ENCODE results near the gene CDKN1B. TPM values are rescaled to one million over a fixed set of nuclear protein-coding genes. Genes with fewer than 3 reads are reported as not detected.
A peak's percentile ranks its signal among the peaks of the same experiment; 100 is the strongest.

CDKN1B gene
- total RNA-seq, 1 donor from 2014 or later, result 36.3 TPM

DNA sequence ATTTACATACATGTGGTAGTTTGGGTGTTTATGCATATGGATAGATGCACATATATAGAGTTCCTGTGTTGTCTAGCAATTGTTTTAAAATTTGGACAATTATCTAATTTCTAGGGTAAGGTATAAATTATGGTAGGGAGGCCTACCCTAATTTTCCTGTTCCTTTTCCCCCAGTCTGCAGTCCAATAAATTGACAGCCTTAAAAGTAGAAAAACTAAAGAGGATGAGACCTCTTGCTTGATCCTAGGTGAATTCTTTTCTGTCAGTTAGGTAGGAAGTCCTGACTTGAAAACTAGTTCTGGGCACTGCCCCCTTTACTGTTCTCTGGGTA is 2.1 kb upstream of the CDKN1B start:
- Histone ChIP-seq H3K9me3 (replicated peaks) (no peaks in the 10 kb centered on the region), H3K4me1 (peaks cover 66% of the 10 kb centered on the region), H3K36me3 (peaks cover 15% of the 10 kb centered on the region), H3K27ac (replicated peaks) (peak overlapping the region; percentile 97), H3K27me3 (ENCODE audit: low read depth) (no peaks in the 10 kb centered on the region), H3K4me3 (peak overlapping the region; percentile 76)
- TF ChIP-seq, protein P1, sequence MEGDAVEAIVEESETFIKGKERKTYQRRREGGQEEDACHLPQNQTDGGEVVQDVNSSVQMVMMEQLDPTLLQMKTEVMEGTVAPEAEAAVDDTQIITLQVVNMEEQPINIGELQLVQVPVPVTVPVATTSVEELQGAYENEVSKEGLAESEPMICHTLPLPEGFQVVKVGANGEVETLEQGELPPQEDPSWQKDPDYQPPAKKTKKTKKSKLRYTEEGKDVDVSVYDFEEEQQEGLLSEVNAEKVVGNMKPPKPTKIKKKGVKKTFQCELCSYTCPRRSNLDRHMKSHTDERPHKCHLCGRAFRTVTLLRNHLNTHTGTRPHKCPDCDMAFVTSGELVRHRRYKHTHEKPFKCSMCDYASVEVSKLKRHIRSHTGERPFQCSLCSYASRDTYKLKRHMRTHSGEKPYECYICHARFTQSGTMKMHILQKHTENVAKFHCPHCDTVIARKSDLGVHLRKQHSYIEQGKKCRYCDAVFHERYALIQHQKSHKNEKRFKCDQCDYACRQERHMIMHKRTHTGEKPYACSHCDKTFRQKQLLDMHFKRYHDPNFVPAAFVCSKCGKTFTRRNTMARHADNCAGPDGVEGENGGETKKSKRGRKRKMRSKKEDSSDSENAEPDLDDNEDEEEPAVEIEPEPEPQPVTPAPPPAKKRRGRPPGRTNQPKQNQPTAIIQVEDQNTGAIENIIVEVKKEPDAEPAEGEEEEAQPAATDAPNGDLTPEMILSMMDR (IDR thresholded peaks at IDR 0.05; ENCODE audit: borderline replicate concordance), result no peak
- intact Hi-C loops (cut with micrococcal nuclease), result loop anchor here (10.0 kb wide), 1 partner anchor 150 kb away; the partner anchor contains the start of gene DUSP16
- no peak for DNase-seq

DNA sequence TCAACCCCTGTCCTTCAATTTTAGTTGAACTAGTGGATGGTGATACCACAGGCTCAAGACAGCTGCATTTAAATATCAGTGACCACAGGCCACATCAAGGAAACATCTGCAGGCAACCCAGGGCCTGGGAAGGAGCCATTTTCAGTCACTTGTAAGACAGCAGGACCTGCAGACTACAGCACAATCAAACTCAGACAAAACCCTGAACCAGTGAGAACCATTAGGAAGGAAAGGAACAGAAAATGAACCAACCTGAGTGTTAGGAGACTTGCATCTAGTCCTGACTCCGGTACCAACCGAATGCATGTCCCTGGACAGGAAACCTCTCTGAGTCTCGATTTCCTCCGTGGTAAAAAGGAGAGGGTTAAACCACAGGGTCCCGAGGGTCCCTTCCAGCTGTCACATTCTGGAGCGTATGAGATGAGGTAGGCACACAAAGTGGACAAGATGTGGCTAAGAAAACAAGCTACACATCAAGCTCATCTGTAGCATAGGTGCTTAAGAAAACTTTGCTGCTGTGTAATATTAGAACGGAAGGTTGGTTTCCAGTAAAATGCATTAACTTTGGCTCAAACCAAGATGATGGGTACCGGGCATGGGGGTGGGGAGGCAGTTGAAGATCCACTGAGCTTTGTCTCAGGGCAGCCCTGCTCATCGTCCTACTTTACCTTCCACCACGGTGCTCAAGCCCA is 1.6 kb upstream of the CDKN1B start:
- Histone ChIP-seq H3K4me3 (peak overlapping the region; percentile 76), H3K9me3 (replicated peaks) (no peaks in the 10 kb centered on the region), H3K27ac (replicated peaks) (peak overlapping the region; percentile 97), H3K27me3 (ENCODE audit: low read depth) (no peaks in the 10 kb centered on the region), H3K36me3 (peaks cover 20% of the 10 kb centered on the region), H3K4me1 (peaks cover 71% of the 10 kb centered on the region)
- DNase-seq, result no peak
- intact Hi-C loops (cut with micrococcal nuclease), result loop anchor here (10.0 kb wide), 1 partner anchor 151 kb away; the partner anchor contains the start of gene DUSP16
- TF ChIP-seq, protein P1 (IDR thresholded peaks at IDR 0.05; ENCODE audit: borderline replicate concordance), result no peak

DNA sequence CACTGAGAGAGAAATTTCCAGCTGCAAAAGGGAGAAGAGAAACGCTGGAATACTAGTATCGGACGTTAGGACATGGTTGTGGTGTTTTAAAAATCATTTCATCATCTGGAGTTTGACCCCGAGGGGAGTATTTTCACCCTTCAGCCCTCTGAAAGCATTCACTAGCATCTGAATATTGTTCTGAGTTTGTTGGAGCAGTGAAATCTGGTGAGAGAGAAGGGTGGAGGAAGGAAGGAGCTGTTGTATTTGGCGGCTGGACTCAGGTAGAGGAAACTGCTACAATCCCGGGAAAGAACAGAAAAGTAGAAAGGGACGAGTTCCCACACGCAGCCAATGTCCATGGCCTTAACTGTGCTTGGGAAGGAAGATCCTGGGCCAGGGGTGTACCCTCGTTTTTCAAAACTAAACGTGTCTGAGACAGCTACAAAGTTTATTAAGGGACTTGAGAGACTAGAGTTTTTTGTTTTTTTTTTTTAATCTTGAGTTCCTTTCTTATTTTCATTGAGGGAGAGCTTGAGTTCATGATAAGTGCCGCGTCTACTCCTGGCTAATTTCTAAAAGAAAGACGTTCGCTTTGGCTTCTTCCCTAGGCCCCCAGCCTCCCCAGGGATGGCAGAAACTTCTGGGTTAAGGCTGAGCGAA is 896 bp upstream of the CDKN1B start:
- H3K27me3 ChIP-seq (ENCODE audit: low read depth), result no peaks in the 10 kb centered on the region
- intact Hi-C loops (cut with micrococcal nuclease), result loop anchor here (10.0 kb wide), 1 partner anchor 151 kb away; the partner anchor contains the start of gene DUSP16
- DNase-seq, result no peak
- no peaks in the 10 kb centered on the region for H3K9me3 ChIP-seq (replicated peaks)
- TF ChIP-seq, protein P1 (IDR thresholded peaks at IDR 0.05; ENCODE audit: borderline replicate concordance), result no peak
- H3K4me3 ChIP-seq, result peak overlapping the region; percentile 76
- peaks cover 78% of the 10 kb centered on the region for H3K4me1 ChIP-seq
- H3K36me3 ChIP-seq, result peaks cover 26% of the 10 kb centered on the region
- peak overlapping the region; percentile 97 for H3K27ac ChIP-seq (replicated peaks)

DNA sequence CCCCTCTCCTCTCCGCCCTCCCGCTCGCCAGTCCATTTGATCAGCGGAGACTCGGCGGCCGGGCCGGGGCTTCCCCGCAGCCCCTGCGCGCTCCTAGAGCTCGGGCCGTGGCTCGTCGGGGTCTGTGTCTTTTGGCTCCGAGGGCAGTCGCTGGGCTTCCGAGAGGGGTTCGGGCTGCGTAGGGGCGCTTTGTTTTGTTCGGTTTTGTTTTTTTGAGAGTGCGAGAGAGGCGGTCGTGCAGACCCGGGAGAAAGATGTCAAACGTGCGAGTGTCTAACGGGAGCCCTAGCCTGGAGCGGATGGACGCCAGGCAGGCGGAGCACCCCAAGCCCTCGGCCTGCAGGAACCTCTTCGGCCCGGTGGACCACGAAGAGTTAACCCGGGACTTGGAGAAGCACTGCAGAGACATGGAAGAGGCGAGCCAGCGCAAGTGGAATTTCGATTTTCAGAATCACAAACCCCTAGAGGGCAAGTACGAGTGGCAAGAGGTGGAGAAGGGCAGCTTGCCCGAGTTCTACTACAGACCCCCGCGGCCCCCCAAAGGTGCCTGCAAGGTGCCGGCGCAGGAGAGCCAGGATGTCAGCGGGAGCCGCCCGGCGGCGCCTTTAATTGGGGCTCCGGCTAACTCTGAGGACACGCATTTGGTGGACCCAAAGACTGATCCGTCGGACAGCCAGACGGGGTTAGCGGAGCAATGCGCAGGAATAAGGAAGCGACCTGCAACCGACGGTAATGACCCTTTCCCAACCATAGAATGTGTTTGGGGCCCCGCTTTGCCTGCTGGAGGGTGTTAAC is 615 bp downstream of the CDKN1B start:
- H3K27ac ChIP-seq (replicated peaks), result peak overlapping the region; percentile 97
- TF ChIP-seq, protein P1 (IDR thresholded peaks at IDR 0.05; ENCODE audit: borderline replicate concordance), result no peak
- intact Hi-C loops (cut with micrococcal nuclease), result loop anchor here (10.0 kb wide), 1 partner anchor 153 kb away; the partner anchor contains the start of gene DUSP16
- H3K27me3 ChIP-seq (ENCODE audit: low read depth), result no peaks in the 10 kb centered on the region
- no peaks in the 10 kb centered on the region for H3K9me3 ChIP-seq (replicated peaks)
- H3K4me1 ChIP-seq, result peaks cover 93% of the 10 kb centered on the region
- H3K4me3 ChIP-seq, result peak overlapping the region; percentile 76
- H3K36me3 ChIP-seq, result peaks cover 31% of the 10 kb centered on the region
- peak; percentile 27 for DNase-seq

DNA sequence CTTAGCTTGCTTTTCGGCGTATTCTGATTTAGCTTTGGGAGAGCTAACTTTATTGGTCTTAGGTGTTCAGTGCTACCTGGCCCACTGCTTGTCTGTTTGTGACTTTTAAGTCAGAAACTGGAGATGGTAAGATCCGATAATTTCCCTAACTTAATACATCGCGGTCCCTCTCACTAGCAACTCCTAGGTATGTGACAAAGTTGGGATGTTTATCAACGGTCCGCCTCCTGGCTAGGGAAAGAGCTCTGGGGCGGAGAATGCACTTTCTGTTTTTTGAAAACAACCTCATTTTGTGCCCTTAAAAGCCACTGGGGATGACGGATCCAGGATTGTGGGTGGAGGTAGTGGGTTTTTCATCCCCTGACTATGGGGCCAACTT is 1.2 kb downstream of the CDKN1B start:
- Histone ChIP-seq H3K36me3 (peaks cover 31% of the 10 kb centered on the region), H3K9me3 (replicated peaks) (no peaks in the 10 kb centered on the region), H3K27me3 (ENCODE audit: low read depth) (no peaks in the 10 kb centered on the region), H3K4me3 (peak overlapping the region; percentile 76), H3K4me1 (peaks cover 97% of the 10 kb centered on the region), H3K27ac (replicated peaks) (peak overlapping the region; percentile 97)
- intact Hi-C loops (cut with micrococcal nuclease), result loop anchor here (10.0 kb wide), 1 partner anchor 154 kb away; the partner anchor contains the start of gene DUSP16
- DNase-seq, result no peak
- TF ChIP-seq, protein P1 (IDR thresholded peaks at IDR 0.05; ENCODE audit: borderline replicate concordance), result no peak
